Ramos (cell line): ENCODE measurements around the gene RABGAP1L.
"Not testable (repeated sequence)": the region's sequence is repeated elsewhere in the genome, so short reads cannot be mapped to it uniquely, and the experiment has no call there.

Experiments used
- in situ Hi-C: fragments of 300-500 bp; cut with MboI; formaldehyde crosslinking; loops from one replicate; pipeline ENCODE4 v1.14.3; 2022; ENCODE audit warnings: low sequenced_read_pairs; ENCODE audit not compliant: unreplicated experiment

Gene RABGAP1L

GRCh38 chr1:174639461-174639860 is 480.1 kb downstream of the RABGAP1L start:
- in situ Hi-C loops: no loop called here

DNA sequence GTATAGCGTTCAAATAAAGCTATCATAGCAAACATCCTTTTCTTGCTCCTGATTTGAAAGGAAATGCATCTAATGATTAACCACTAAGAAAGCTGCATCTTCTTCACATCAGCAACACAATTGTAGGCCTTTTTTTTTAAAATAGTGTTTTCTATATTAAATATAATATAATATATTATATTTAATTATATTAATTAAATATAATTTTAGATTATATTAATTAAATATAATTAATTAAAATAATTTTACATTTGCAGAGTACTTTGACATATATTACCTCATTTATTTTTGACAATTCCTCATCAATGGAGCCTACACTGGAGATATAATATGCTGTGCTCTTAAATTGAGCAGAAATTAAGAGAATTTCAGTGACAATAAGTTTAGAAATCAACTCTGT is 481.5 kb downstream of the RABGAP1L start:
- in situ Hi-C loops: no loop called here

DNA sequence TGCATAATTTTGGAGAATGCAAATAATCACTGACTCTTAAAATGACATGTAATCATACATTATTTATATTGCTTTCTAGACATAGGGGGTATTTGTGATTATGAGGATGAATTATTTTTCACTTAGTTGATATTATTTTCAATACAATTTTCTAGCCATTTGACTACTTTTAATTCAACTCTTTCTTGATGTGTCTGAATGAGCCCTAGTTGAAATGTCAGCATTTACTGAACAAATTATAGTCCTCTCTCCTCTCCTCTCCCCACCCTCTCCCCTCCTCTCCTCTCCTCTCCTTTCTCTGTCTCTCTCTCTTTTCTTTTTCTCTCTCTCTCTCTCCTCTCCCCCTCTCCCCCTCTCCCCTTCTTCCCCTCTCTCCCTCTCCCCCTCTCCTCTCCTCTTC is 483.1 kb downstream of the RABGAP1L start:
- in situ Hi-C loops: no loop called here

DNA sequence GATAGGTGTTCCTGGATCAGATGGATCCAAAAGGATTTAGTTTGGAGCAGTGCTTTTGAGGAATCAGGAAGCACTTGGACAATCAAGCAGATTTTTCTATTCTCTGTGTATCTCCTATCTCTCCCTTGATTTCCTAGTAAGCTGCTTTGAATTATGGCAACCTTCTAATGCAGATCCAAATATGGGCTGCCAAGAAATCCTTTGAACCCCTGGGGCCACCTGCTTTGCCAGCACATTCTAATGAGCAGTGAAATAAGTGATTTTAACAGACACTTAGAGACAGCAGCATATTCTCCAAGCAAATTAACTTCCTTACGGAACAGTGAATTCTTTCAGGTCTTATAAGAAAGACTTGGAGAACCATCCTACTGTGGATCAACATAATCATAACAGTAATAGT is 483.9 kb downstream of the RABGAP1L start:
- in situ Hi-C loops: no loop called here

DNA sequence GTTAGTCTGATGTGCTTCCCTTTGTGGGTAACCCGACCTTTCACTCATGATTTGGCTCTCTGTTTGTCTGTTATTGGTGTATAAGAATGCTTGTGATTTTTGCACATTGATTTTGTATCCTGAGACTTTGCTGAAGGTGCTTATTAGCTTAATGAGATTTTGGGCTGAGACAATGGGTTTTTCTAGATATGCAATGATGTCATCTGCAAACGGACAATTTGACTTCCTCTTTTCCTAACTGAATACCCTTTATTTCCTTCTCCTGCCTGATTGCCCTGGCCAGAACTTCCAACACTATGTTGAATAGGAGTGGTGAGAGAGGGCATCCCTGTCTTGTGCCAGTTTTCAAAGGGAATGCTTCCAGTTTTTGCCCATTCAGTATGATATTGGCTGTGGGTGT is 490.3 kb downstream of the RABGAP1L start:
- in situ Hi-C loops: not testable (repeated sequence)

DNA sequence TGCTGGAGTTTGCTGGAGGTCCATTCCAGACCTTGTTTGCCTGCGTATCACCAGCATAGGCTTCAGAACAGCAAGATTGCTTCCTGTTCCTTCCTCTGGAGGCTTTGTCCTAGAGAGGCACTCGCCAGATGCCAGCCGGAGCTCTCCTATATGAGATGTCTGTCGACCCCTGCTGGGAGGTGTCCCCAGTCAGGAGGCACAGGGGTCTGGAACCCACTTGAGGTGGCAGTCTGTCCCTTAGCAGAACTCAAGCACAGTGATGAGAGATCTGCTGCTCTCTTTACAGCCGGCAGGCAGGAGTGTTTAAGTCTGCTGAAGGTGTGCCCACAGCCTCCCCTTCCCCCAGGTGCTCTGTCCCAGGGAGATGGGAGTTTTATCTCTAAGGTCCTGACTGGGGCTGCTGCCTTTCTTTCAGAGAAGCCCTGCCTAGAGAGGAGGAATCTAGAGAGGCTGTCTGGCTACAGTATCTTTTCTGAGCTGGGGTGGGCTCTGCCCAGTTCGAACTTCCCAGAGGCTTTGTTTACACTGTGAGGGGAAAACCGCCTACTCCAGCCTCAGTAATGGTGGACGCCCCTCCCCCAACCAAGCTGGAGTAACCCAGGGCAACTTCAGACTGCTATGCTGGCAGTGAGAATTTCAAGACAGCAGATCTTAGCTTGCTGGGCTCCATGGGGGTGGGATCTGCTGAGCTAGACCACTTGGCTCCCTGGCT is 493.4 kb downstream of the RABGAP1L start:
- in situ Hi-C loops: no loop called here

DNA sequence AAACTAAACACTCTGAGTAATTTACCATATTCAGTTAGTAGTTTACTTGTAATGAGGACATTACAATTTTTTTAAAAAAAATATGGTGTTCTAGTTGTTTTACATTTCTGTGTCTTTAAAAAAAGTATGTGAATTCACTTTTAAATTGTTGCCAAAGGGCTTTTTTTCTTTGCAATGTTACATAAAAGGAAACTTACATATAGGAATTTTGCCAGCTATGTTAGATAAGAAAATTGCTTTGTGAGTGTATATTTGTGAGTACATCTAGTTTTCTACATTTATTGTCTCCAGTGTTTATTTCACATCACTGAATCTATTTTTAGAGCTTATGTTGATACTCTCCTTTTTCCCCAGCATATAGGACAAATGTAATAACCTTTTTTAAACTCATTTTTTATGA is 495.2 kb downstream of the RABGAP1L start:
- in situ Hi-C loops: no loop called here

GRCh38 chr1:174656409-174657059 is 497.2 kb downstream of the RABGAP1L start:
- in situ Hi-C loops: no loop called here

- in situ Hi-C loops: no loop called here
Observed at GRCh38 chr1:174657411-174657810, 498.1 kb downstream of the RABGAP1L start.

- in situ Hi-C loops: no loop called here
Observed at GRCh38 chr1:174657893-174658292, 498.6 kb downstream of the RABGAP1L start.

GRCh38 chr1:174659823-174660222 is 500.5 kb downstream of the RABGAP1L start:
- in situ Hi-C loops: no loop called here

GRCh38 chr1:174660476-174660875 is 501.2 kb downstream of the RABGAP1L start:
- in situ Hi-C loops: no loop called here

GRCh38 chr1:174663358-174663757 is 504.0 kb downstream of the RABGAP1L start:
- in situ Hi-C loops: no loop called here

DNA sequence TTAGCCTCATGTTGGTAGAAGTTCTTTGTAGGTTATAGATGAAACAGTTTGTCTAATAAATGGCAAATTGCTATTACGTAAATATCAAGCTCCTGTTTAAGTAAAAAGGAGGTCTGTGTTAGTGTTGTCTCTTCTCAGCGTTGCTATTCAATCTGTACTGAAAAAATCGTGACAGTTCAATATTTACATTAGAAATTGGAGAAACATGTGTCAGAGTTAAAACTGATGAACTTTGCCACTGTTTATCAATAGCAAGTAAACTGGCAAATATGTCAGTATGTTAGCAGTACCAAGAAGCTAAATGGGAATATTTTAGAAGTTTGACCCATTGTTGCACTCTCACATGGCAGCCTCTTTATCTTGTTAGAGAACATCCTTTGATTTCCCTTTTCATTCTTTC is 506.9 kb downstream of the RABGAP1L start:
- in situ Hi-C loops: no loop called here

DNA sequence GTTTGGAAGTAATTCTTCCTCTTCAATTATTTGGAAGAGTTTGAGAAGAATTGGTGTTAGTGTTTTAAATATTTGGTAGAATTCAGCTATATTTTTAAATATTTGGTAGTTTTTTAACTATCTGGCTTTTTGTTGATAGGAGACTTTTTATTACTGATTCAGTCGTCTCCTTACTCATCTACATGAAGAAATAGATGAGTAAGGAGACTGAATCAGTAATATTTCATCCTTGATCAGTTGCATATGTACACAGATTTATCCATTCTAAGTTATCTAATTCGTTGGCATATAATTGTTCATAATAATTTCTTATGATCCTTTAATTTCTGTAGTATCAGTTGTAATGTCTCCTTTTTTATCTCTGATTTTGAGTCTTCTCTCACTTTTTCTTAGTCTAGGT is 512.5 kb downstream of the RABGAP1L start:
- in situ Hi-C loops: no loop called here

GRCh38 chr1:174676856-174677255 is 517.5 kb downstream of the RABGAP1L start:
- in situ Hi-C loops: no loop called here

- in situ Hi-C loops: no loop called here
Observed at GRCh38 chr1:174678657-174679056, 519.3 kb downstream of the RABGAP1L start.

- in situ Hi-C loops: no loop called here
Observed at GRCh38 chr1:174680101-174680500, 520.8 kb downstream of the RABGAP1L start.

DNA sequence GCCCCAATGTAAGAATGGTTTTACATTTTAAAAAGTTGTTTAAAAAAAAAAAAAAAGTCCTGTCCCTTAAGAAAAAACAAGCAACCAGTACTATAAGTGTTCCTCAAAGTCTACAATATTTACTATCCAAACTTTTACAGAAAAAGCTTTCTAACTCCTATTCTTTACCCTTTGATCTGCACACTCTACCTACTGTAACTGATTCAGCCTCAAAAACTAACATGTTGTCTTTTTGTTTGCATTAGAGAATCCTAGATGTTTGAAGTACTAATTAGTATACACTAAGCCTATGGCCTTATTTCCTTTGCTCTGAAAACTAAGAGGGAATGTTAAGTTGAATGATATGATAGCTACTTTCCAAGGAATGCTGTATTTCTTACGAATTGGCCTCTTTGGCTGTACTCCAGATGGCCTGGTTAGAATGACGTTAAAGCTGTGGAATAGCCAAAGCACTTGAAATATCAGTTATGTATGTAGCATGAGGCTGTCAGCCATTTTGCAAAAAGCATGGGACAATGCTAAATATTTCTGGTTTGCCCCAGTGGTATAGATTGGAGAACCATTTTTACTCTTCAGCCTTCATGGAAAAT is 523.2 kb downstream of the RABGAP1L start:
- in situ Hi-C loops: no loop called here

DNA sequence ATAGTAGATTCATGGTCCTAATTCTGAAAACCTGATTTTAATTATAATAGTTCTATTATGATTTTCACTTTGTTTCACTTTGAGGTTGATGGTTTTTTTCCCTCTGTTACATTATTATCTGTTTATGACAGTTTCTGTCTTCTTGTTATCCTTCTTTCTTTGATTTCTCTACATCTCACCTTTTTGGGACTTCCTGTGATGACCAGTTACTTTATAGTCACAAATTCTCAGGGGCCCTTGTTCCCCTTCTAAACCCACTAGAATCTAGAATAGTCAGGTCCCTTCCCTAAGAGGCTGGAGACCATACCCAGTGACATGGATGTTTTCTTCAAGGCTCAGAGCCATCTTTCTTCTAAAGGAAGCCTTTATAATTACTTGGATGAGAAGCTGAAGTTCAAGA is 526.9 kb downstream of the RABGAP1L start:
- in situ Hi-C loops: no loop called here

- in situ Hi-C loops: no loop called here
Observed at GRCh38 chr1:174689524-174689923, 530.2 kb downstream of the RABGAP1L start.

GRCh38 chr1:174690266-174690665 is 530.9 kb downstream of the RABGAP1L start:
- in situ Hi-C loops: no loop called here
